Activated T-helper 1 cell treated with anti-CD3 and anti-CD28 coated beads, Interleukin-2, amount 50 U/mL, for 16 hours (primary cell): ENCODE measurements around the gene REN.

Source experiments
- DNase-seq, 2 donors: peaks; one replicate each; pipeline ENCODE4 v3.0.0-alpha.2; 2020; ENCODE audit warnings: low read depth in 1 of 2, low spot score in 1 of 2

Gene REN

DNA sequence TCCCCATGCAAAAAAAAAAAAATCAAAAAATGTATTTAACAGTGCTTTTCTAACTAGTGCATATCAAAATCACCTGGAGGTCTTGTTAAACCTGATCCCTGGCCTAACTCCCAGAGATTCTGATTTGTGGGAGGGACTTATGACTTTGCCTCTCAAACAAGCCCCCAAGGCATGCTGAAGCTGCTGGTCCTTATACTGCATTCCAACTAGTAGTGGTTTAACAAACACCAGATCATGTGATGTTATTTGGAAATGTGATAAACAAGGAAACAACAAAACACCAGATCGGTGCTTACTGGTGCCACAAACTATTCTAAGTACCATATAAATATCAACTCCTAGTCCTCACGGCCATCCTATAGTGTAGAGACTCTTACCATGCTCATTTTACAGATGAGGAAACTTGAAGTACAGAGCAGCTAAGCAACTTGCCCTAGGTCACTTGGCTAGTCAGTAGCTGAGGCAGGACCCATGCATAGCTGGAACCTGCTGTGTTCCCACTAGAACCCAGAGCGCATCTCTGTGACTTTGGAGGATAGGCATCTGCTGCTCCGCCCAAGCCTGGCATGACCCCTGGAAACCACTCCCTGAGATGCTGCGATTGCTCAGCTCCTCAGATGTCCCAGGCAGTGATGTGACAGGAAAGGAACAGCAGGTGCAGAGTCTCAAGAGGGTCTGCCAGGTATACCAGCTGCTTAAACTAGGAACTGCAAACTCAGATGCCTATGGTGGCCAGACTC, 55.1 kb downstream of the REN start:
- no peak for DNase-seq

DNA sequence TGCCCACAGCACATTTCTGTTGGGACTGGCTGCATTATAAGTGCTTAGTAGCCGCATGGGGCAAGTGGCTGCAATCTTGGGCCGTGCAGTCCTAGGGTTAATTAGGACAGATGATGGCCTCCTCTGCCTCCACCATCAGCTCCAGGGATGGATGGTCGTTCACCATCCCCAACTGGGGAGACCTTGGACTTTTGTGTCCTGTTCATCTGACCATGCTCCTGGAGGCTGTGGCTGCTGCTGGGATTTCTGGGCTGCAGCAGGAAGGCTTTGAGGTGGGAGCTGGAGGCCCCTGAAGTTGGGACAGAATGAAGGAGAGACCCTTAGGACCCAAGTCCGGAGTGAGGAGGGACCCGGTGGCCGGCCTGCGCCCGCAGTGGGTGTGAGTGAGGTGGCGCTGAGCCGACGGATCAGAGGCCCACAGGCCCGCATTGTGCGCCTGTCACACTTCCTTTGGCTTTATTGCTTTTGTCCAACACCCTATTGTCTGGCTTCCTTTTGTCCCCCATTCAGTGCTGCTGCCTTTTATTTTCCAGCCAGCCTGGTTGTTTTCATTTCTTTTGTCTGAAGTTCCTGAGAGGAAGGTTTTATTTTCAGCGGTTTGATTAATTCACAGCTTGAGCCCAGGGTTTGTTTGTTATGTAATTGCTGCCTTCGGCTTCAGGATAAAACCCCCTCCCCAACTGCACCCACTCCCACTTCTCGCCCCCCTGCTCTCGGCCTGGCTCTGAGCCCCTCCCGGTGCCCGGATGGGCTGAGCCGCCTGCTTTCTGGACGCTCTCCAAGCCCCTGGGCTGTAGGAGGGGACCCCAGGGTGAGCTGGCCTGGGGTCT, 57.6 kb downstream of the REN start:
- no peak for DNase-seq

DNA sequence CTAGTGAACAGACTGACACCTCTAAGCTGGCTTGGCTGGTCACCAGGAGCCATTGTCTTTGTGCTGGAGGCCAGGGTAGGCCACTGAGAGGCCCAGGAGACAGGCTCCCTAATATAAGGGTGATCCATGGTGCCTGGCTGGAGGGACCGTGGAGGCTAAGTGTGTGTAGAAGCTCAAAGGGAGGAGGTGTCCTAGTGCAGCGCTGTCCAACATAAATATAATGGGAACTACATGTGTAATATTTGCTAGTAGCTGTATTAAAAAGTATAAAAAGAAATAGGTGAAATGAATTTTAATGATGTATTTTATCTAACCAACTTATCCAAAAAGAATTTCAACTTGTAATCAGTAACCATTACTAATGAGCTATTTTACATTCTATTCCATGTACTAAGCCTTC, 58.2 kb downstream of the REN start:
- no peak for DNase-seq

DNA sequence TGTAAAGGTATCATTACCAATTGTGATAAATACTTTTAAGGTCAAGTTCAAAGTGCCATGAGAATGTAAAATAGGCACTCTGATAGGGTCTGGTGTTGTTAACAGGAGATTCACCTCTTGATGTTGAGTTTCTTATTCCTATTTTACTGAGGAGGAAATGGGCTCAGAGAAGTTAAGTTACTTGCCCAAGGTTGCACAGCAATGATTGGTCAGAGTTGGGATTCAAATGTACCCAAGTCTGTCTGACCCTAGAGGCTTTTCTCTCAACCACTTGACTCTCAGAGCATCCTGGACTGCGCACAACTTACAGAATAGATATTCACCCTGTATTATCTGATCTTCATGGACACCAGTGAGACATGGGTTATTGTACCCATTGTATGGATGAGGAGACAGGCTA, 59.3 kb downstream of the REN start:
- DNase-seq: no peak

DNA sequence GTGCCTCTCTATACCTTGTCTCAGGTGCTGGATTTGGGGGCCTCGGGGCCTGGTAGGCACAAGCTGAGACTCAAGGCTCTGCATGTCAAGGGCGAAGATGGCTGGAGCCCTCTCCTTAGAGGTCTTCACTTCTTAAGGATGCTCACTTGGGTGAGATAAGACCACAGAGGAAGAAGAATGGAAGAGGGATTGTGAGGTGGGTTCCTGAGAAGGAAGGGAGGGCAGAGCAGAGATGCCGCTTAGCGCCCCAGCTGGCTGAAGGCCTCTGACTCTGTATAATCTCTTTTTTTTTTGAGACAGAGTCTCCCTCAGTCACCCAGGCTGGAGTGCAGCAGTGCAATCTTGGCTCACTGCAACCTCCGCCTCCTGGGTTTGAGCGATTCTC, 61.0 kb downstream of the REN start:
- DNase-seq: no peak
